Measurements from ENCODE around the gene ARHGEF3. TPM values are rescaled to one million over a fixed set of nuclear protein-coding genes. Genes with fewer than 3 reads are reported as not detected.
A peak's percentile ranks its signal among the peaks of the same experiment; 100 is the strongest.

The ARHGEF3 gene
- total and polyA plus RNA-seq, 8 donors, result 19.5 to 34.1 (median 24.4) TPM

- H3K27ac ChIP-seq, result peak overlapping the region; percentile 58 to 75
- intact Hi-C loops (cut with DNase I), result loop anchor here in 1 of 2 donors (5.0 kb wide), 1 partner anchor 181 kb away; no protein-coding TSS in a partner anchor
- no peaks in the 10 kb centered on the region for H3K9me3 ChIP-seq
- H3K27me3 ChIP-seq, result no peaks in the 10 kb centered on the region
- H3K36me3 ChIP-seq, result no peaks in the 10 kb centered on the region
- ATAC-seq, result peak; percentile 38
- peak in 1 of 4 donors; percentile 34 for DNase-seq
- peak overlapping the region; percentile 70 to 85 for H3K4me3 ChIP-seq
- H3K4me1 ChIP-seq, result peaks cover 16 to 57% of the 10 kb centered on the region in 2 donors
- no peak for TF ChIP-seq CTCF (IDR thresholded peaks at IDR 0.05)
These were observed 702 bp downstream of the ARHGEF3 start for GRCh38 chr3:56800832-56801661.

- Histone ChIP-seq H3K27ac (peak overlapping the region; percentile 58 to 75), H3K9me3 (no peaks in the 10 kb centered on the region), H3K4me1 (peaks cover 20 to 65% of the 10 kb centered on the region in 2 donors), H3K27me3 (no peaks in the 10 kb centered on the region), H3K4me3 (peak overlapping the region; percentile 70 to 85), H3K36me3 (no peaks in the 10 kb centered on the region)
- intact Hi-C loops (cut with DNase I), result loop anchor here in 1 of 2 donors (5.0 kb wide), 1 partner anchor 182 kb away; no protein-coding TSS in a partner anchor
- DNase-seq (no peak), ATAC-seq (peak; percentile 7)
- TF ChIP-seq CTCF (IDR thresholded peaks at IDR 0.05), result no peak
These were observed 1.5 kb downstream of the ARHGEF3 start for GRCh38 chr3:56800130-56800831.

- Histone ChIP-seq H3K27me3 (no peaks in the 10 kb centered on the region), H3K4me3 (peak overlapping the region; percentile 17 to 85), H3K9me3 (no peaks in the 10 kb centered on the region), H3K27ac (peak overlapping the region; percentile 58 to 75), H3K36me3 (no peaks in the 10 kb centered on the region), H3K4me1 (peaks cover 20 to 74% of the 10 kb centered on the region in 2 donors)
- DNase-seq (peak in 2 of 4 donors; percentile 56 to 72), ATAC-seq (peak; percentile 33)
- peak; percentile 65 to 70 for TF ChIP-seq CTCF (IDR thresholded peaks at IDR 0.05)
- intact Hi-C loops (cut with DNase I), result loop anchor here in 1 of 2 donors (5.0 kb wide), 1 partner anchor 97 kb away; no protein-coding TSS in a partner anchor
These were observed 2.4 kb downstream of the ARHGEF3 start for GRCh38 chr3:56799251-56799882.

GRCh38 chr3:56796996-56797395 is 4.8 kb downstream of the ARHGEF3 start:
- Histone ChIP-seq H3K9me3 (no peaks in the 10 kb centered on the region), H3K27me3 (no peaks in the 10 kb centered on the region), H3K27ac (peak overlapping the region in 1 of 2 donors; percentile 74), H3K4me1 (peaks cover 20 to 82% of the 10 kb centered on the region in 2 donors), H3K4me3 (no peak overlapping the region), H3K36me3 (no peaks in the 10 kb centered on the region)
- TF ChIP-seq CTCF (IDR thresholded peaks at IDR 0.05), result no peak
- DNase-seq (no peak), ATAC-seq (no peak)
- intact Hi-C loops (cut with DNase I), result loop anchor here in 1 of 2 donors (5.0 kb wide), 1 partner anchor 95 kb away; no protein-coding TSS in a partner anchor

All from left lung (tissue), 10 donors.